Esophagus squamous epithelium (tissue), 4 donors: ENCODE measurements around the gene SELENOO.

Experiments
- CTCF ChIP-seq, 6 experiments: fragments of 450-650 bp in 4 of 6; fragments of 200-600 bp in 2 of 6; sonication (generic) in 2 of 6; IDR thresholded peaks; one replicate each; pipeline ENCODE4 v1.5.1; 2016 to 2019; ENCODE audit warnings: antibody characterized with exemption in 6 of 6, mild to moderate bottlenecking in 4 of 6, moderate library complexity in 4 of 6
- POLR2A ChIP-seq, 4 donors: fragments of 450-650 bp; IDR thresholded peaks; one replicate each; pipeline ENCODE4 v1.6.1; 2017; ENCODE audit warnings: antibody characterized with exemption in 4 of 4, mild to moderate bottlenecking in 4 of 4, moderate library complexity in 3 of 4

GRCh38 chr22:50247748-50248147 lies 46.9 kb downstream of the SELENOO start:
- no peak for TF ChIP-seq CTCF (IDR thresholded peaks at IDR 0.05)
- no peak for TF ChIP-seq POLR2A (IDR thresholded peaks at IDR 0.05)
